ENCODE data around the gene FILIP1.
A peak's percentile ranks its signal among the peaks of the same experiment; 100 is the strongest.

The FILIP1 gene

GRCh38 chr6:75493400-75494064 is at the start of gene FILIP1:
TSS of gene FILIP1 (minus strand) at chr6:75493800. CDS start at chr6:75414972, 78,828 bp downstream.
- peak; percentile 63 to 82 for DNase-seq (ENCODE audit: low read depth in 2 of 2)
- TF ChIP-seq CTCF (IDR thresholded peaks at IDR 0.05; ENCODE audit: low read depth, low read length) = no peak
- H3K4me3 ChIP-seq (replicated peaks in 1 of 2; ENCODE audit: low read depth in 2 of 2, low read length in 2 of 2) = peak within 1 kb of the TSS in 1 of 2 donors; percentile 4

GRCh38 chr6:75543311-75543710 is 49.7 kb upstream of the FILIP1 start:
- H3K4me3 ChIP-seq (replicated peaks in 1 of 2; ENCODE audit: low read depth in 2 of 2, low read length in 2 of 2) = no peak overlapping the region
- DNase-seq (ENCODE audit: low read depth in 2 of 2) = no peak
- TF ChIP-seq CTCF (IDR thresholded peaks at IDR 0.05; ENCODE audit: low read depth, low read length) = no peak

GRCh38 chr6:75539136-75539535 is 45.5 kb upstream of the FILIP1 start:
- H3K4me3 ChIP-seq (replicated peaks in 1 of 2; ENCODE audit: low read depth in 2 of 2, low read length in 2 of 2) = no peak overlapping the region
- DNase-seq (ENCODE audit: low read depth in 2 of 2) = no peak
- TF ChIP-seq CTCF (IDR thresholded peaks at IDR 0.05; ENCODE audit: low read depth, low read length) = no peak

GRCh38 chr6:75532521-75532920 is 38.9 kb upstream of the FILIP1 start:
- TF ChIP-seq CTCF (IDR thresholded peaks at IDR 0.05; ENCODE audit: low read depth, low read length) = no peak
- H3K4me3 ChIP-seq (replicated peaks in 1 of 2; ENCODE audit: low read depth in 2 of 2, low read length in 2 of 2) = no peak overlapping the region
- peak in 1 of 2 donors; percentile 57 for DNase-seq (ENCODE audit: low read depth in 2 of 2)

GRCh38 chr6:75531174-75531573 is 37.6 kb upstream of the FILIP1 start:
- H3K4me3 ChIP-seq (replicated peaks in 1 of 2; ENCODE audit: low read depth in 2 of 2, low read length in 2 of 2) = no peak overlapping the region
- DNase-seq (ENCODE audit: low read depth in 2 of 2) = peak in 1 of 2 donors; percentile 6
- no peak for TF ChIP-seq CTCF (IDR thresholded peaks at IDR 0.05; ENCODE audit: low read depth, low read length)

- no peak for TF ChIP-seq CTCF (IDR thresholded peaks at IDR 0.05; ENCODE audit: low read depth, low read length)
Measured at GRCh38 chr6:75530696-75531095, 37.1 kb upstream of the FILIP1 start.

GRCh38 chr6:75528423-75528822 is 34.8 kb upstream of the FILIP1 start:
- TF ChIP-seq CTCF (IDR thresholded peaks at IDR 0.05; ENCODE audit: low read depth, low read length) = no peak
- DNase-seq (ENCODE audit: low read depth in 2 of 2) = peak in 1 of 2 donors; percentile 81
- no peak overlapping the region for H3K4me3 ChIP-seq (replicated peaks in 1 of 2; ENCODE audit: low read depth in 2 of 2, low read length in 2 of 2)

More at GRCh38 chr6:75530696-75531095, 37.1 kb upstream of the FILIP1 start:
- peak; percentile 62 to 82 for DNase-seq (ENCODE audit: low read depth in 2 of 2)
- no peak overlapping the region for H3K4me3 ChIP-seq (replicated peaks in 1 of 2; ENCODE audit: low read depth in 2 of 2, low read length in 2 of 2)

Data from cardiac fibroblast (primary cell).